Measurements from ENCODE around the gene NDNF. TPM values are rescaled to one million over a fixed set of nuclear protein-coding genes. Genes with fewer than 3 reads are reported as not detected.
A peak's percentile ranks its signal among the peaks of the same experiment; 100 is the strongest.

Gene NDNF
- total and polyA plus RNA-seq, 2 donors (not counting 1 experiment from before 2014, with no cell fraction given): 6.4 to 9.6 TPM

- peak; percentile 39 to 43 for DNase-seq (ENCODE audit: low read depth in 2 of 2)
- H3K27me3 ChIP-seq (ENCODE audit: control insufficient read depth, insufficient read depth, low read length): no peaks in the 10 kb centered on the region
- H3K27ac ChIP-seq (ENCODE audit: insufficient read depth, low read length): peak overlapping the region; percentile 17
These were observed 1.4 kb downstream of the NDNF start for GRCh38 chr4:121070696-121071639.

DNA sequence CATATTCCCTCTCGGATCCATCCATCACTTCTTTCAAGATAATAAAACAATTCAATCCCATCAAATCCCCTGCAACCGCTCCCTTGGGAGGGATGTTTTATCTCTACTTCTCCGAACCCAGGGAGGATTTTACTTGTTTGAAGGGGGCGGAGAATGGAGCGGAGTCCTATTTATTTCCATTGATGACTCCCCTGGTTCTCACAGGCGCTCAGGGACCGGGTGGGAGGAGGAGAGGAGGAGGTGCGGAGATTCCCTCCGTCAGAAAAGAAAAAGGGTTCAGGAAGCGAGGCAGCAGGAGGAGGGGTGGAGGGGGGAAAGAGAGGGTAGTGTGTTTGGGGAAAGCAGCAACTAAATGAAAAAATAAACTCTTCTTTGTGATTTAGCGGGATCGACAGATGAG, 2.1 kb downstream of the NDNF start:
- peaks cover 2% of the 10 kb centered on the region for H3K79me2 ChIP-seq (ENCODE audit: control insufficient read depth, insufficient read depth, low read length)
- no peaks in the 10 kb centered on the region for H4K20me1 ChIP-seq (ENCODE audit: control insufficient read depth, extremely low read depth, insufficient read depth, low read length)
- no peaks in the 10 kb centered on the region for H3K27me3 ChIP-seq (ENCODE audit: control insufficient read depth, insufficient read depth, low read length)
- H3K27ac ChIP-seq (ENCODE audit: insufficient read depth, low read length): no peak overlapping the region
- peak overlapping the region; percentile 27 for H2AFZ ChIP-seq (ENCODE audit: low read length)
- H3K9me3 ChIP-seq (ENCODE audit: control insufficient read depth, insufficient read depth, low read depth, low read length): no peaks in the 10 kb centered on the region
- H3K36me3 ChIP-seq (ENCODE audit: control insufficient read depth, insufficient read depth, low read length): no peaks in the 10 kb centered on the region
- DNase-seq (ENCODE audit: low read depth in 2 of 2): no peak
- TF ChIP-seq, protein P1, sequence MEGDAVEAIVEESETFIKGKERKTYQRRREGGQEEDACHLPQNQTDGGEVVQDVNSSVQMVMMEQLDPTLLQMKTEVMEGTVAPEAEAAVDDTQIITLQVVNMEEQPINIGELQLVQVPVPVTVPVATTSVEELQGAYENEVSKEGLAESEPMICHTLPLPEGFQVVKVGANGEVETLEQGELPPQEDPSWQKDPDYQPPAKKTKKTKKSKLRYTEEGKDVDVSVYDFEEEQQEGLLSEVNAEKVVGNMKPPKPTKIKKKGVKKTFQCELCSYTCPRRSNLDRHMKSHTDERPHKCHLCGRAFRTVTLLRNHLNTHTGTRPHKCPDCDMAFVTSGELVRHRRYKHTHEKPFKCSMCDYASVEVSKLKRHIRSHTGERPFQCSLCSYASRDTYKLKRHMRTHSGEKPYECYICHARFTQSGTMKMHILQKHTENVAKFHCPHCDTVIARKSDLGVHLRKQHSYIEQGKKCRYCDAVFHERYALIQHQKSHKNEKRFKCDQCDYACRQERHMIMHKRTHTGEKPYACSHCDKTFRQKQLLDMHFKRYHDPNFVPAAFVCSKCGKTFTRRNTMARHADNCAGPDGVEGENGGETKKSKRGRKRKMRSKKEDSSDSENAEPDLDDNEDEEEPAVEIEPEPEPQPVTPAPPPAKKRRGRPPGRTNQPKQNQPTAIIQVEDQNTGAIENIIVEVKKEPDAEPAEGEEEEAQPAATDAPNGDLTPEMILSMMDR (conservative IDR thresholded peaks at IDR 0.05 in 1 of 2, IDR thresholded peaks at IDR 0.05 in 1 of 2; ENCODE audit: low read depth in 1 of 2, low read length in 2 of 2): no peak
- peak overlapping the region; percentile 99 for H3K4me2 ChIP-seq (ENCODE audit: extremely low read depth, insufficient read depth, low read length)
- peak overlapping the region; percentile 63 to 74 (median 69) for H3K4me3 ChIP-seq (replicated peaks in 1 of 4; ENCODE audit: control extremely low read depth in 1 of 4, insufficient read depth in 1 of 4, low read depth in 3 of 4, low read length in 4 of 4)
- H3K4me1 ChIP-seq (ENCODE audit: control insufficient read depth, extremely low read depth, insufficient read depth, low read length): peaks cover 3% of the 10 kb centered on the region
- no peak overlapping the region for H3K9ac ChIP-seq (ENCODE audit: insufficient read depth, low read length)

More at GRCh38 chr4:121070696-121071639, 1.4 kb downstream of the NDNF start:
- peak overlapping the region; percentile 85 for H2AFZ ChIP-seq (ENCODE audit: low read length)
- H3K9me3 ChIP-seq (ENCODE audit: control insufficient read depth, insufficient read depth, low read depth, low read length): no peaks in the 10 kb centered on the region
- TF ChIP-seq, protein P1 (conservative IDR thresholded peaks at IDR 0.05 in 1 of 2, IDR thresholded peaks at IDR 0.05 in 1 of 2; ENCODE audit: low read depth in 1 of 2, low read length in 2 of 2): peak; percentile 37 to 53
- TF ChIP-seq EZH2 (IDR thresholded peaks at IDR 0.05; ENCODE audit: low read length, missing control alignments): no peak
- H3K4me3 ChIP-seq (replicated peaks in 1 of 4; ENCODE audit: control extremely low read depth in 1 of 4, insufficient read depth in 1 of 4, low read depth in 3 of 4, low read length in 4 of 4): peak overlapping the region; percentile 63 to 74 (median 69)
- H3K79me2 ChIP-seq (ENCODE audit: control insufficient read depth, insufficient read depth, low read length): peaks cover 2% of the 10 kb centered on the region
- no peaks in the 10 kb centered on the region for H3K36me3 ChIP-seq (ENCODE audit: control insufficient read depth, insufficient read depth, low read length)
- peak overlapping the region; percentile 25 for H3K9ac ChIP-seq (ENCODE audit: insufficient read depth, low read length)
- H4K20me1 ChIP-seq (ENCODE audit: control insufficient read depth, extremely low read depth, insufficient read depth, low read length): no peaks in the 10 kb centered on the region
- H3K4me1 ChIP-seq (ENCODE audit: control insufficient read depth, extremely low read depth, insufficient read depth, low read length): peaks cover 3% of the 10 kb centered on the region
- H3K4me2 ChIP-seq (ENCODE audit: extremely low read depth, insufficient read depth, low read length): peak overlapping the region; percentile 99

GRCh38 chr4:121069430-121069829, 2.9 kb downstream of the NDNF start:
- Histone ChIP-seq H3K27ac (ENCODE audit: insufficient read depth, low read length) (no peak overlapping the region), H3K36me3 (ENCODE audit: control insufficient read depth, insufficient read depth, low read length) (no peaks in the 10 kb centered on the region), H3K79me2 (ENCODE audit: control insufficient read depth, insufficient read depth, low read length) (peaks cover 2% of the 10 kb centered on the region), H3K27me3 (ENCODE audit: control insufficient read depth, insufficient read depth, low read length) (no peaks in the 10 kb centered on the region), H3K4me2 (ENCODE audit: extremely low read depth, insufficient read depth, low read length) (peak overlapping the region; percentile 99), H3K9ac (ENCODE audit: insufficient read depth, low read length) (no peak overlapping the region), H4K20me1 (ENCODE audit: control insufficient read depth, extremely low read depth, insufficient read depth, low read length) (no peaks in the 10 kb centered on the region), H3K4me3 (replicated peaks in 1 of 4; ENCODE audit: control extremely low read depth in 1 of 4, insufficient read depth in 1 of 4, low read depth in 3 of 4, low read length in 4 of 4) (peak overlapping the region in 3 of 4 experiments; percentile 19 to 74 (median 69)), H2AFZ (ENCODE audit: low read length) (no peak overlapping the region), H3K4me1 (ENCODE audit: control insufficient read depth, extremely low read depth, insufficient read depth, low read length) (peaks cover 3% of the 10 kb centered on the region), H3K9me3 (ENCODE audit: control insufficient read depth, insufficient read depth, low read depth, low read length) (no peaks in the 10 kb centered on the region)
- TF ChIP-seq EZH2 (IDR thresholded peaks at IDR 0.05; ENCODE audit: low read length, missing control alignments): no peak
- TF ChIP-seq, protein P1 (conservative IDR thresholded peaks at IDR 0.05 in 1 of 2, IDR thresholded peaks at IDR 0.05 in 1 of 2; ENCODE audit: low read depth in 1 of 2, low read length in 2 of 2): no peak
- no peak for DNase-seq (ENCODE audit: low read depth in 2 of 2)

Data from fibroblast of lung (primary cell).